Measurements from ENCODE around the gene MLXIPL.

- TF ChIP-seq CTCF (IDR thresholded peaks at IDR 0.05; ENCODE audit: poor library complexity, severe bottlenecking) (no peak), RAD21 (conservative IDR thresholded peaks at IDR 0.05) (no peak), EZH2 (IDR thresholded peaks at IDR 0.05; ENCODE audit: borderline replicate concordance, insufficient read depth, low read length, poor library complexity, severe bottlenecking) (no peak), TAF1 (IDR thresholded peaks at IDR 0.05; ENCODE audit: low read depth) (no peak), MXI1 (conservative IDR thresholded peaks at IDR 0.05; ENCODE audit: poor library complexity, severe bottlenecking) (no peak), POLR2AphosphoS5 (IDR thresholded peaks at IDR 0.05) (no peak)
Observed at GRCh38 chr7:73650524-73650923, 26.2 kb upstream of the MLXIPL start.

All from neural cell (in vitro differentiated cells).